H9 (cell line): ENCODE data around the gene SNED1. TPM values are rescaled to one million over a fixed set of nuclear protein-coding genes. Genes with fewer than 3 reads are reported as not detected.
A peak's percentile ranks its signal among the peaks of the same experiment; 100 is the strongest.

Source experiments
- DNase-seq: peaks from one replicate; pipeline ENCODE4 v3.0.0-alpha.2; 2017
- H2AFZ ChIP-seq: one replicate; pipeline ENCODE4 v1.6.1; 2013; ENCODE audit warnings: mild to moderate bottlenecking, low read length, control low read depth, moderate library complexity
- H2AK5ac ChIP-seq: 2 replicates; pipeline ENCODE4 v1.6.1; 2013; ENCODE audit warnings: low read length, control low read depth, mixed read lengths; ENCODE audit not compliant: insufficient read length
- H2BK120ac ChIP-seq: one replicate; pipeline ENCODE4 v1.6.1; 2013; ENCODE audit warnings: low read depth, mild to moderate bottlenecking, low read length, control low read depth, inconsistent platforms; ENCODE audit not compliant: poor library complexity, severe bottlenecking
- H2BK12ac ChIP-seq: 2 replicates; pipeline ENCODE4 v1.6.1; 2013; ENCODE audit warnings: low read length, control low read depth, mixed read lengths, low read depth; ENCODE audit not compliant: insufficient read length
- H2BK15ac ChIP-seq: 2 replicates; pipeline ENCODE4 v1.6.1; 2013; ENCODE audit warnings: low read depth, low read length, control low read depth
- H2BK20ac ChIP-seq: one replicate; pipeline ENCODE4 v1.6.1; 2013; ENCODE audit warnings: low read depth, mild to moderate bottlenecking, low read length, control low read depth, inconsistent platforms; ENCODE audit not compliant: poor library complexity, severe bottlenecking
- H2BK5ac ChIP-seq: 2 replicates; pipeline ENCODE4 v1.6.1; 2013; ENCODE audit warnings: low read length, control low read depth, mixed read lengths; ENCODE audit not compliant: insufficient read length
- H3K14ac ChIP-seq: 2 replicates; pipeline ENCODE4 v1.6.1; 2013; ENCODE audit warnings: low read length, control low read depth; ENCODE audit not compliant: insufficient read depth
- H3K18ac ChIP-seq: 2 replicates; pipeline ENCODE4 v1.6.1; 2013; ENCODE audit warnings: low read depth, mild to moderate bottlenecking, mixed read lengths, low read length, control low read depth; ENCODE audit not compliant: insufficient read length
- H3K23ac ChIP-seq: 2 replicates; pipeline ENCODE4 v1.6.1; 2013; ENCODE audit warnings: low read length, control low read depth, mixed read lengths, low read depth; ENCODE audit not compliant: insufficient read length
- H3K23me2 ChIP-seq: 2 replicates; pipeline ENCODE4 v1.6.1; 2013; ENCODE audit warnings: low read depth, mild to moderate bottlenecking, mixed read lengths, low read length, control low read depth; ENCODE audit not compliant: insufficient read length, poor library complexity, severe bottlenecking
- H3K27ac ChIP-seq: 2 replicates; pipeline ENCODE4 v1.5.1; 2013; ENCODE audit warnings: low read length, control low read depth, mixed read lengths, low read depth; ENCODE audit not compliant: insufficient read length
- H3K27me3 ChIP-seq: 2 replicates; pipeline ENCODE4 v1.6.1; 2013; ENCODE audit warnings: low read length, control low read depth, inconsistent platforms; ENCODE audit not compliant: insufficient read depth
- H3K4ac ChIP-seq: 2 replicates; pipeline ENCODE4 v1.6.1; 2013; ENCODE audit warnings: low read depth, mild to moderate bottlenecking, control low read depth, inconsistent platforms, low read length, moderate library complexity
- H3K4me1 ChIP-seq: 2 replicates; pipeline ENCODE4 v1.6.1; 2013; ENCODE audit warnings: low read length, control low read depth, inconsistent platforms; ENCODE audit not compliant: insufficient read depth
- H3K4me2 ChIP-seq: 2 replicates; pipeline ENCODE4 v1.6.1; 2013; ENCODE audit warnings: low read length, control low read depth, mixed read lengths; ENCODE audit not compliant: insufficient read length, insufficient read depth
- H3K56ac ChIP-seq: 2 replicates; pipeline ENCODE4 v1.6.1; 2013; ENCODE audit warnings: low read depth, mild to moderate bottlenecking, mixed read lengths, low read length, control low read depth; ENCODE audit not compliant: insufficient read length
- H3K79me1 ChIP-seq: 2 replicates; pipeline ENCODE4 v1.6.1; 2013; ENCODE audit warnings: low read depth, mild to moderate bottlenecking, moderate library complexity, low read length, control low read depth, inconsistent platforms; ENCODE audit not compliant: insufficient read depth, poor library complexity, severe bottlenecking
- H3K79me2 ChIP-seq: 2 replicates; pipeline ENCODE4 v1.6.1; 2013; ENCODE audit warnings: low read length, control low read depth, inconsistent platforms; ENCODE audit not compliant: insufficient read depth
- H3K9ac ChIP-seq: 2 replicates; pipeline ENCODE4 v1.6.1; 2013; ENCODE audit warnings: low read length, control low read depth, mixed read lengths; ENCODE audit not compliant: insufficient read length; ENCODE audit errors: extremely low read depth
- H3K9me3 ChIP-seq: one replicate; pipeline ENCODE4 v1.6.1; 2013; ENCODE audit warnings: low read depth, low read length, inconsistent platforms; ENCODE audit not compliant: control insufficient read depth
- H3T11ph ChIP-seq: one replicate; pipeline ENCODE4 v1.6.1; 2013; ENCODE audit warnings: mild to moderate bottlenecking, low read length, control low read depth, inconsistent platforms
- H4K20me1 ChIP-seq: one replicate; pipeline ENCODE4 v1.6.1; 2013; ENCODE audit not compliant: control insufficient read depth, insufficient read length, insufficient read depth
- H4K5ac ChIP-seq: 2 replicates; pipeline ENCODE4 v1.6.1; 2013; ENCODE audit warnings: low read depth, mild to moderate bottlenecking, mixed read lengths, low read length, control low read depth; ENCODE audit not compliant: insufficient read length
- H4K8ac ChIP-seq: replicated peaks from 2 replicates; pipeline ENCODE4 v1.6.1; 2013; ENCODE audit warnings: low read length, control low read depth, mixed read lengths, low read depth; ENCODE audit not compliant: insufficient read length
- H4K91ac ChIP-seq: 2 replicates; pipeline ENCODE4 v1.6.1; 2013; ENCODE audit warnings: low read depth, mild to moderate bottlenecking, moderate library complexity, mixed read lengths, low read length, control low read depth; ENCODE audit not compliant: insufficient read length
- H3K27ac Mint-ChIP-seq, 3 experiments: 2 replicates in 2 of 3; 3 replicates in 1 of 3; pipeline ENCODE4 v1.8.0; 2020 to 2021; ENCODE audit warnings: mixed read lengths in 3 of 3, mild to moderate bottlenecking in 1 of 3, moderate library complexity in 1 of 3
- H3K27me3 Mint-ChIP-seq: 2 replicates; pipeline ENCODE4 v1.8.0; 2021; ENCODE audit warnings: low read depth, mild to moderate bottlenecking, moderate library complexity, mixed read lengths
- H3K36me3 Mint-ChIP-seq, 3 experiments: 2 replicates in 2 of 3; 3 replicates in 1 of 3; pipeline ENCODE4 v1.8.0; 2020 to 2021; ENCODE audit warnings: low read depth in 3 of 3, mixed read lengths in 3 of 3; ENCODE audit not compliant: insufficient read depth in 1 of 3
- H3K4me1 Mint-ChIP-seq, 2 experiments: 2 replicates each; pipeline ENCODE4 v1.8.0; 2020; ENCODE audit warnings: mixed read lengths in 2 of 2
- H3K4me3 Mint-ChIP-seq, 2 experiments: 2 replicates in 1 of 2; 3 replicates in 1 of 2; pipeline ENCODE4 v1.8.0; 2020 to 2021; ENCODE audit warnings: mild to moderate bottlenecking in 2 of 2, mixed read lengths in 2 of 2, moderate library complexity in 1 of 2
- H3K9me3 Mint-ChIP-seq, 2 experiments: 2 replicates in 1 of 2; 3 replicates in 1 of 2; pipeline ENCODE4 v1.8.0; 2020; ENCODE audit warnings: mild to moderate bottlenecking in 2 of 2, mixed read lengths in 2 of 2, moderate library complexity in 1 of 2
- CTCF ChIP-seq: fragments of 200-600 bp; sonication (generic); conservative IDR thresholded peaks from 3 replicates; pipeline ENCODE4 v1.8.0; 2021; ENCODE audit warnings: antibody characterized with exemption, mild to moderate bottlenecking
- WGBS: extraction: QIAGEN DNeasy Blood & Tissue Kit; methylation state at CpG from one replicate; pipeline ENCODE4 v1.1.7; 2013; ENCODE audit warnings: missing lambda C conversion rate, low lambda C conversion rate, mixed read lengths; ENCODE audit not compliant: insufficient read length; ENCODE audit errors: extremely low coverage; 5-methylcytosine and 5-hydroxymethylcytosine counted together
- total RNA-seq: library from RNA; stranded (reverse); gene quantifications from 2 replicates; pipeline ENCODE4 v1.2.1, GENCODE V29; 2021

The SNED1 gene
- total RNA-seq, 1 experiment from 2014 or later, result 2.5 TPM

- no peak overlapping the region for H3K56ac ChIP-seq
- H2AK5ac ChIP-seq, result no peak overlapping the region
- Mint-ChIP-seq H3K27me3 (no peaks in the 10 kb centered on the region; the same call in 1 of the 2 replicates), H3K4me1 (peaks cover 2 to 5% of the 10 kb centered on the region in 2 experiments; a peak in 3 of 4 replicates), H3K9me3 (no peaks in the 10 kb centered on the region), H3K36me3 (peaks cover 0 to 2% (median 0%) of the 10 kb centered on the region in 3 experiments; a peak in 1 of 7 replicates), H3K27ac (peak overlapping the region in 1 of 3 experiments; percentile 70; a peak in 1 of 7 replicates), H3K4me3 (no peak overlapping the region)
- H3K9me3 ChIP-seq, result no peaks in the 10 kb centered on the region
- no peak overlapping the region for H3K23ac ChIP-seq
- H3K27ac ChIP-seq, result no peak overlapping the region
- H4K5ac ChIP-seq, result no peak overlapping the region
- no peaks in the 10 kb centered on the region for H3K4me1 ChIP-seq
- H3K23me2 ChIP-seq, result no peaks in the 10 kb centered on the region
- no peaks in the 10 kb centered on the region for H3K27me3 ChIP-seq
- H4K91ac ChIP-seq, result no peak overlapping the region
- no peak overlapping the region for H2BK20ac ChIP-seq
- H4K8ac ChIP-seq, result no peak overlapping the region
- H3K9ac ChIP-seq, result no peak overlapping the region
- no peak overlapping the region for H3K14ac ChIP-seq
- no peak overlapping the region for H3K18ac ChIP-seq
- H3K4me2 ChIP-seq, result no peak overlapping the region
- no peak overlapping the region for H2AFZ ChIP-seq
- H3T11ph ChIP-seq, result no peak overlapping the region
- no peak overlapping the region for H3K4ac ChIP-seq
- no peak overlapping the region for H2BK12ac ChIP-seq
- no peaks in the 10 kb centered on the region for H4K20me1 ChIP-seq
- H2BK120ac ChIP-seq, result no peak overlapping the region
- WGBS, result no CpG with 5 or more reads among the region's 9 CpGs
- H2BK15ac ChIP-seq, result no peak overlapping the region
- no peak for DNase-seq
- no peak for TF ChIP-seq CTCF
- no peak overlapping the region for H2BK5ac ChIP-seq
- no peaks in the 10 kb centered on the region for H3K79me2 ChIP-seq
- H3K79me1 ChIP-seq, result no peaks in the 10 kb centered on the region
Measured at GRCh38 chr2:241072151-241072550, 73.7 kb downstream of the SNED1 start.
